ENCODE data around the gene MEG3. TPM values are rescaled to one million over a fixed set of nuclear protein-coding genes. Genes with fewer than 3 reads are reported as not detected.

Gene MEG3
- total and polyA plus RNA-seq, 2 donors from 2014 or later, result 24.0 to 29.6 TPM

GRCh38 chr14:100839681-100840111, 13.8 kb downstream of the MEG3 start:
- no peaks in the 10 kb centered on the region for H3K9me3 ChIP-seq (ENCODE audit: control insufficient read depth in 2 of 3, insufficient read depth in 1 of 3, low read length in 3 of 3)
- no peak for TF ChIP-seq CTCF (IDR thresholded peaks at IDR 0.05; ENCODE audit: borderline replicate concordance, extremely low read depth, insufficient read depth)
- H3K36me3 ChIP-seq (ENCODE audit: control insufficient read depth in 2 of 3, insufficient read depth in 3 of 3, low read length in 3 of 3), result no peaks in the 10 kb centered on the region
- H3K4me1 ChIP-seq (ENCODE audit: control insufficient read depth in 2 of 3, insufficient read depth in 2 of 3, low read depth in 1 of 3, low read length in 3 of 3), result no peaks in the 10 kb centered on the region
- intact Hi-C loops (cut with DNase I), result no loop called here
- no peaks in the 10 kb centered on the region for H3K27me3 ChIP-seq (ENCODE audit: control insufficient read depth, insufficient read depth, low read length)
- DNase-seq (peak in 2 of 5 donors; percentile 40 to 59), FAIRE-seq (no peak)
- H3K27ac ChIP-seq (ENCODE audit: low read depth in 2 of 2, low read length in 2 of 2), result no peak overlapping the region
- H3K4me3 ChIP-seq (ENCODE audit: low read length in 3 of 3), result no peak overlapping the region
- no peak overlapping the region for H3K9ac ChIP-seq (ENCODE audit: low read length in 3 of 3)

DNA sequence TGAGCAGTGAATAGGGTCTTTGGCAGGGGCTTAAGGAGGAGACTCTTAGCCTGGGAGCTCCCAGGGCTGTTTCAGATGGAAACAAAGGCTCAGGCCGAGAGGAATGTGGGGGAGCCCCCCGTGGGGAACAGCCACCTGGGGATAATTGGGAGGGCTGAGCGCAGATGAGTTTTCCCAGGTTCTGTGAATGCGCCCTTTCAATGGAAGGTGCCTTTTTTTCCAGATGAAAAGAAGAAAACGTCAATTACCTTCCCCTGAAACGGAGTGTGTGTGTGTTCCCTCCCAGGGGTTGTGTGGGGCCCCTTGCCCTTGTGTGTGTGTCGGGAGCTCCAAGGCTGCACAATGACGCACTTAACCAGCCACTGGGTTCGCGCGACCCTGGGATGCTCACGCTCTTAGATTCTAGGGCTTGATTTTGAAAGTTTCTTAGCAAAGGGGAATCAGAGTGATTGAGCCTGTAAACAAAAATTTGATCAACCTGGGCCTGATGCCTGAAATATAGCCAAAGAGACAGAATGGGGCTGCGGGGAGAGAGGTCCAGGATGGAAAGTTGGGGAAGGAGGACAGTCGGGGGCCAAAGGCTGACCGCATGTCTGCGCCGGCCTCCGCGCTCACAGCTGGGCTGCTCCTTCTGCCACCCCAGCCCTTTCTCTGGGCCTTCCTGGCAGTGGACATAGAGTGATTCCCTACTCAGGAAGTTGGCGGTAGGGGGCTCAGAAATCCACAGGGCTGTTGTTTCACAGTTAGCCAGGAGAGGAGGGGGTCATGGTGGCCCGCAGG, 14.6 kb downstream of the MEG3 start:
- FAIRE-seq (no peak), DNase-seq (peak in 1 of 5 donors; percentile 41)
- no peaks in the 10 kb centered on the region for H3K36me3 ChIP-seq (ENCODE audit: control insufficient read depth in 2 of 3, insufficient read depth in 3 of 3, low read length in 3 of 3)
- no peak for TF ChIP-seq CTCF (IDR thresholded peaks at IDR 0.05; ENCODE audit: borderline replicate concordance, extremely low read depth, insufficient read depth)
- no peak overlapping the region for H3K27ac ChIP-seq (ENCODE audit: low read depth in 2 of 2, low read length in 2 of 2)
- intact Hi-C loops (cut with DNase I), result no loop called here
- H3K27me3 ChIP-seq (ENCODE audit: control insufficient read depth, insufficient read depth, low read length), result no peaks in the 10 kb centered on the region
- no peak overlapping the region for H3K9ac ChIP-seq (ENCODE audit: low read length in 3 of 3)
- H3K4me3 ChIP-seq (ENCODE audit: low read length in 3 of 3), result no peak overlapping the region
- no peaks in the 10 kb centered on the region for H3K4me1 ChIP-seq (ENCODE audit: control insufficient read depth in 2 of 3, insufficient read depth in 2 of 3, low read depth in 1 of 3, low read length in 3 of 3)
- H3K9me3 ChIP-seq (ENCODE audit: control insufficient read depth in 2 of 3, insufficient read depth in 1 of 3, low read length in 3 of 3), result no peaks in the 10 kb centered on the region

GRCh38 chr14:100841066-100841760, 15.3 kb downstream of the MEG3 start:
- no peak overlapping the region for H3K9ac ChIP-seq (ENCODE audit: low read length in 3 of 3)
- no peaks in the 10 kb centered on the region for H3K36me3 ChIP-seq (ENCODE audit: control insufficient read depth in 2 of 3, insufficient read depth in 3 of 3, low read length in 3 of 3)
- no peak for FAIRE-seq
- H3K4me1 ChIP-seq (ENCODE audit: control insufficient read depth in 2 of 3, insufficient read depth in 2 of 3, low read depth in 1 of 3, low read length in 3 of 3), result no peaks in the 10 kb centered on the region
- H3K4me3 ChIP-seq (ENCODE audit: low read length in 3 of 3), result no peak overlapping the region
- no peaks in the 10 kb centered on the region for H3K9me3 ChIP-seq (ENCODE audit: control insufficient read depth in 2 of 3, insufficient read depth in 1 of 3, low read length in 3 of 3)
- DNase-seq, result peak in 1 of 5 donors; percentile 45
- intact Hi-C loops (cut with DNase I), result no loop called here
- TF ChIP-seq CTCF (IDR thresholded peaks at IDR 0.05; ENCODE audit: borderline replicate concordance, extremely low read depth, insufficient read depth), result no peak
- no peaks in the 10 kb centered on the region for H3K27me3 ChIP-seq (ENCODE audit: control insufficient read depth, insufficient read depth, low read length)
- H3K27ac ChIP-seq (ENCODE audit: low read depth in 2 of 2, low read length in 2 of 2), result no peak overlapping the region

Data from kidney (tissue), 14 donors.